HepG2 (cell line): ENCODE results near the gene LINGO1.

ENCODE experiments used
- BORCS8-MEF2B ChIP-seq: sonication (generic); formaldehyde crosslinking; IDR thresholded peaks from 2 replicates; pipeline ENCODE4 v1.8.0; 2022; ENCODE audit warnings: mild to moderate bottlenecking, missing genetic modification reagents
- DPF2 ChIP-seq: sonication (generic); formaldehyde crosslinking; IDR thresholded peaks from 2 replicates; pipeline ENCODE4 v1.4.0; 2020; ENCODE audit warnings: mild to moderate bottlenecking, low read depth, missing genetic modification reagents, borderline replicate concordance
- FOXK2 ChIP-seq: fragments of 450-650 bp; IDR thresholded peaks from 2 replicates; pipeline ENCODE4 v1.6.1; 2016
- GTF2F1 ChIP-seq: fragments of 150-350 bp; IDR thresholded peaks from 2 replicates; pipeline ENCODE4 v1.6.1; 2014; ENCODE audit warnings: low read length
- HDAC1 ChIP-seq: sonication (generic); formaldehyde crosslinking; IDR thresholded peaks from 2 replicates; pipeline ENCODE4 v1.5.1; 2020; ENCODE audit warnings: mild to moderate bottlenecking, missing genetic modification reagents
- RFX5 ChIP-seq: IDR thresholded peaks from 2 replicates; pipeline ENCODE4 v1.6.1; 2011; ENCODE audit warnings: low read depth, low read length, improper control_type of control experiment
- TAF1 ChIP-seq: sonication (generic); formaldehyde crosslinking; IDR thresholded peaks from 2 replicates; pipeline ENCODE4 v1.4.0; 2020; ENCODE audit warnings: missing genetic modification reagents
- ZNF3 ChIP-seq: IDR thresholded peaks from 2 replicates; pipeline ENCODE4 v1.7.0; 2017; ENCODE audit warnings: inconsistent platforms
- ZSCAN20 ChIP-seq: sonication (generic); formaldehyde crosslinking; IDR thresholded peaks from 2 replicates; pipeline ENCODE4 v1.4.0; 2020; ENCODE audit warnings: missing genetic modification reagents, mild to moderate bottlenecking, borderline replicate concordance
- TF ChIP-seq, protein P1 (sequence below): sonication (generic); formaldehyde crosslinking; IDR thresholded peaks from 2 replicates; pipeline ENCODE4; 2020; ENCODE audit warnings: missing genetic modification reagents, mild to moderate bottlenecking, borderline replicate concordance
- TF ChIP-seq, protein P2 (sequence below): sonication (generic); formaldehyde crosslinking; IDR thresholded peaks from 2 replicates; pipeline ENCODE4 v1.5.0; 2020; ENCODE audit warnings: missing genetic modification reagents
- TF ChIP-seq, protein P3 (sequence below): IDR thresholded peaks from 2 replicates; pipeline ENCODE4 v1.6.1; 2016; ENCODE audit warnings: missing compliant biosample characterization, missing genetic modification reagents, borderline replicate concordance

DNA sequence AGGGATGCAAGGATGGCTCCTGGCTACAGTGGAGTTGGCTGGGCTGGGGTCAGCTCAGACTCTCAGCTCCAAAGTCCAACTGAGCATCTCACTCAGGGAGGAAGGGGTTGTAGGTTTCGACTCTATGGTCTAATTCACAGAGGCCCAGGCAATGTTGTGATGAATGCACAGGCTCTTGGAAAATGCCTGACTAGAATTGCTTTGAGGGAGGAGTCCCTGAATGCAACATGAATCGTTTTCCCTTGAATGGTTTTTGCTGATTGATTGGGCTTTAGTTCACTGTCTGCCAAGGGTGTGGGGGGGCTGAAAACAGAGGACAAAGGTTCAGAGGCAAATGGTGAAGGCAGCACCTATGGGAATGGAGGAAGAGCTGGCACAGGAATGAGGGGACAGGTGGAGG, 48.6 kb upstream of the LINGO1 start:
- TF ChIP-seq RFX5 (no peak), TAF1 (CRISPR knock-in tag) (no peak), BORCS8-MEF2B (CRISPR knock-in tag) (no peak), HDAC1 (CRISPR knock-in tag) (no peak), ZSCAN20 (CRISPR knock-in tag) (no peak), GTF2F1 (no peak), ZNF3 (CRISPR knock-in tag) (no peak), DPF2 (no peak), FOXK2 (no peak)
- TF ChIP-seq, protein P1, sequence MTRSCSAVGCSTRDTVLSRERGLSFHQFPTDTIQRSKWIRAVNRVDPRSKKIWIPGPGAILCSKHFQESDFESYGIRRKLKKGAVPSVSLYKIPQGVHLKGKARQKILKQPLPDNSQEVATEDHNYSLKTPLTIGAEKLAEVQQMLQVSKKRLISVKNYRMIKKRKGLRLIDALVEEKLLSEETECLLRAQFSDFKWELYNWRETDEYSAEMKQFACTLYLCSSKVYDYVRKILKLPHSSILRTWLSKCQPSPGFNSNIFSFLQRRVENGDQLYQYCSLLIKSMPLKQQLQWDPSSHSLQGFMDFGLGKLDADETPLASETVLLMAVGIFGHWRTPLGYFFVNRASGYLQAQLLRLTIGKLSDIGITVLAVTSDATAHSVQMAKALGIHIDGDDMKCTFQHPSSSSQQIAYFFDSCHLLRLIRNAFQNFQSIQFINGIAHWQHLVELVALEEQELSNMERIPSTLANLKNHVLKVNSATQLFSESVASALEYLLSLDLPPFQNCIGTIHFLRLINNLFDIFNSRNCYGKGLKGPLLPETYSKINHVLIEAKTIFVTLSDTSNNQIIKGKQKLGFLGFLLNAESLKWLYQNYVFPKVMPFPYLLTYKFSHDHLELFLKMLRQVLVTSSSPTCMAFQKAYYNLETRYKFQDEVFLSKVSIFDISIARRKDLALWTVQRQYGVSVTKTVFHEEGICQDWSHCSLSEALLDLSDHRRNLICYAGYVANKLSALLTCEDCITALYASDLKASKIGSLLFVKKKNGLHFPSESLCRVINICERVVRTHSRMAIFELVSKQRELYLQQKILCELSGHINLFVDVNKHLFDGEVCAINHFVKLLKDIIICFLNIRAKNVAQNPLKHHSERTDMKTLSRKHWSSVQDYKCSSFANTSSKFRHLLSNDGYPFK = no peak
- TF ChIP-seq, protein P2, sequence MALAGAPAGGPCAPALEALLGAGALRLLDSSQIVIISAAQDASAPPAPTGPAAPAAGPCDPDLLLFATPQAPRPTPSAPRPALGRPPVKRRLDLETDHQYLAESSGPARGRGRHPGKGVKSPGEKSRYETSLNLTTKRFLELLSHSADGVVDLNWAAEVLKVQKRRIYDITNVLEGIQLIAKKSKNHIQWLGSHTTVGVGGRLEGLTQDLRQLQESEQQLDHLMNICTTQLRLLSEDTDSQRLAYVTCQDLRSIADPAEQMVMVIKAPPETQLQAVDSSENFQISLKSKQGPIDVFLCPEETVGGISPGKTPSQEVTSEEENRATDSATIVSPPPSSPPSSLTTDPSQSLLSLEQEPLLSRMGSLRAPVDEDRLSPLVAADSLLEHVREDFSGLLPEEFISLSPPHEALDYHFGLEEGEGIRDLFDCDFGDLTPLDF = no peak
- TF ChIP-seq, protein P3, sequence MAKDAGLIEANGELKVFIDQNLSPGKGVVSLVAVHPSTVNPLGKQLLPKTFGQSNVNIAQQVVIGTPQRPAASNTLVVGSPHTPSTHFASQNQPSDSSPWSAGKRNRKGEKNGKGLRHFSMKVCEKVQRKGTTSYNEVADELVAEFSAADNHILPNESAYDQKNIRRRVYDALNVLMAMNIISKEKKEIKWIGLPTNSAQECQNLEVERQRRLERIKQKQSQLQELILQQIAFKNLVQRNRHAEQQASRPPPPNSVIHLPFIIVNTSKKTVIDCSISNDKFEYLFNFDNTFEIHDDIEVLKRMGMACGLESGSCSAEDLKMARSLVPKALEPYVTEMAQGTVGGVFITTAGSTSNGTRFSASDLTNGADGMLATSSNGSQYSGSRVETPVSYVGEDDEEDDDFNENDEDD (CRISPR knock-in tag) = no peak
